HCT116 (cell line): Measurements from ENCODE around the gene KAT6B. TPM values are rescaled to one million over a fixed set of nuclear protein-coding genes. Genes with fewer than 3 reads are reported as not detected.

Experiments
- ATAC-seq: fragments of 200-7000 bp; cut with Tn5 transposase; 2 replicates; pipeline ENCODE4 v1.9.1; 2020; ENCODE audit warnings: mild to moderate bottlenecking, moderate library complexity
- BruUV-seq: library from RNA; stranded (reverse); fragments of 400-500 nt; replicated peaks from 2 replicates; lab custom pipeline; 2021; lab: Mats Ljungman, UMichigan
- CTCF ChIA-PET: fragments of 300-600 bp; sonication (Branson Sonifier 250); formaldehyde crosslinking; loops from one replicate; lab custom pipeline; 2021; ENCODE audit warnings: antibody characterized with exemption; lab: Charles Lee
- POLR2A ChIA-PET: fragments of 300-600, 350-600 bp; sonication (Branson Sonifier 250); formaldehyde crosslinking; loops from one replicate; lab custom pipeline; 2021; ENCODE audit warnings: antibody characterized with exemption; lab: Charles Lee
- RAD21 ChIA-PET, 2 experiments: fragments of 300-600 bp; sonication (Branson Sonifier 250); formaldehyde crosslinking; loops; one replicate each; lab custom pipeline; 2023; ENCODE audit warnings: low total read pairs in 2 of 2; ENCODE audit not compliant: uncharacterized antibody in 2 of 2, unreplicated experiment in 2 of 2, low non-redundant PET in 1 of 2; lab: Charles Lee
- DNase-seq: peaks from one replicate; pipeline ENCODE4 v3.0.0-alpha.2; 2010; ENCODE audit warnings: low read depth, low spot score
- H2AFZ ChIP-seq: fragments of 200-600 bp; shearing (Covaris generic), sonication (generic); 2 replicates; pipeline ENCODE4 v1.6.1; 2017; ENCODE audit warnings: low read depth, mixed run types, mixed read lengths, antibody characterized with exemption, low read length; ENCODE audit not compliant: poor library complexity, severe bottlenecking
- H3K27ac ChIP-seq: 2 replicates; pipeline ENCODE4 v1.5.1; 2012; ENCODE audit warnings: low read depth, low read length
- H3K27me3 ChIP-seq: fragments of 200-600 bp; sonication (generic); 2 replicates; pipeline ENCODE4 v1.6.1; 2016; ENCODE audit warnings: mixed run types, low read length, mixed read lengths; ENCODE audit not compliant: insufficient read depth
- H3K36me3 ChIP-seq, 2 experiments: fragments of 200-500 bp in 1 of 2; fragments of 200-600 bp in 1 of 2; sonication (Bioruptor generic) in 1 of 2; sonication (generic) in 1 of 2; 2 replicates each; pipeline versions ENCODE4 v1.5.1 to v1.6.1; 2014 to 2016; ENCODE audit warnings: low read length in 2 of 2, inconsistent platforms in 1 of 2, mixed read lengths in 1 of 2, mixed run types in 1 of 2; ENCODE audit not compliant: insufficient read depth in 2 of 2, control insufficient read depth in 1 of 2
- H3K4me1 ChIP-seq, 2 experiments: fragments of 200-600 bp in 1 of 2; sonication (generic) in 1 of 2; 2 replicates each; pipeline versions ENCODE4 v1.5.1 to v1.6.1; 2012 to 2017; ENCODE audit warnings: low read length in 2 of 2, inconsistent platforms in 1 of 2, mild to moderate bottlenecking in 1 of 2, mixed read lengths in 1 of 2, mixed run types in 1 of 2, moderate library complexity in 1 of 2; ENCODE audit not compliant: insufficient read depth in 2 of 2, control insufficient read depth in 1 of 2
- H3K4me2 ChIP-seq: fragments of 200-600 bp; sonication (generic); 2 replicates; pipeline ENCODE4 v1.6.1; 2017; ENCODE audit warnings: mixed run types, low read length, mixed read lengths
- H3K4me3 ChIP-seq, 2 experiments: fragments of 200-600 bp in 1 of 2; sonication (generic) in 1 of 2; replicated peaks in 1 of 2; 2 replicates each; pipeline ENCODE4 v1.5.1; 2011 to 2016; ENCODE audit warnings: low read length in 2 of 2, control low read depth in 1 of 2, low read depth in 1 of 2, mild to moderate bottlenecking in 1 of 2, mixed read lengths in 1 of 2, mixed run types in 1 of 2
- H3K79me2 ChIP-seq: fragments of 200-600 bp; sonication (generic); 2 replicates; pipeline ENCODE4 v1.6.1; 2017; ENCODE audit warnings: mild to moderate bottlenecking, mixed run types, low read length, moderate library complexity, mixed read lengths; ENCODE audit not compliant: insufficient read depth
- H3K9ac ChIP-seq: fragments of 200-600 bp; sonication (generic); 2 replicates; pipeline ENCODE4 v1.6.1; 2016; ENCODE audit warnings: low read length, mixed read lengths
- H3K9me2 ChIP-seq: fragments of 200-600 bp; sonication (generic), shearing (Covaris generic); 2 replicates; pipeline ENCODE4 v1.6.1; 2017; ENCODE audit warnings: mixed run types, mild to moderate bottlenecking, moderate library complexity; ENCODE audit not compliant: insufficient read depth
- H3K9me3 ChIP-seq, 2 experiments: fragments of 200-500 bp in 1 of 2; fragments of 200-600 bp in 1 of 2; sonication (Bioruptor generic) in 1 of 2; sonication (generic) in 1 of 2; 2 replicates each; pipeline ENCODE4 v1.6.1; 2014 to 2017; ENCODE audit warnings: low read length in 2 of 2, mixed read lengths in 2 of 2, inconsistent platforms in 1 of 2, low read depth in 1 of 2, mild to moderate bottlenecking in 1 of 2, mixed run types in 1 of 2, moderate library complexity in 1 of 2; ENCODE audit not compliant: control insufficient read depth in 1 of 2, insufficient read depth in 1 of 2
- H4K20me1 ChIP-seq: fragments of 200-600 bp; sonication (generic), shearing (Covaris generic); 2 replicates; pipeline ENCODE4 v1.6.1; 2017; ENCODE audit warnings: mixed run types, mild to moderate bottlenecking, moderate library complexity; ENCODE audit not compliant: insufficient read depth
- CBX3 ChIP-seq: IDR thresholded peaks from 2 replicates; pipeline ENCODE4 v1.6.1; 2012; ENCODE audit warnings: low read depth
- ELF1 ChIP-seq: IDR thresholded peaks from 2 replicates; pipeline ENCODE4 v1.6.1; 2012; ENCODE audit warnings: low read depth, borderline replicate concordance
- EZH2 ChIP-seq: fragments of 200-600 bp; sonication (generic); IDR thresholded peaks from 2 replicates; pipeline ENCODE4 v1.6.1; 2017; ENCODE audit warnings: antibody characterized with exemption, mixed run types
- FOSL1 ChIP-seq: IDR thresholded peaks from 2 replicates; pipeline ENCODE4 v1.6.1; 2012; ENCODE audit warnings: low read depth
- JUND ChIP-seq: IDR thresholded peaks from 2 replicates; pipeline ENCODE4 v1.6.1; 2012
- POLR2AphosphoS5 ChIP-seq: IDR thresholded peaks from 2 replicates; pipeline ENCODE4 v1.6.1; 2011; ENCODE audit warnings: mild to moderate bottlenecking, low read depth, low read length, moderate library complexity
- RAD21 ChIP-seq: IDR thresholded peaks from 2 replicates; pipeline ENCODE4 v1.6.1; 2012; ENCODE audit warnings: low read depth, mild to moderate bottlenecking
- SIN3A ChIP-seq: IDR thresholded peaks from 2 replicates; pipeline ENCODE4 v1.6.1; 2012; ENCODE audit warnings: low read depth
- SP1 ChIP-seq: IDR thresholded peaks from 2 replicates; pipeline ENCODE4 v1.6.1; 2012; ENCODE audit warnings: low read depth
- SRF ChIP-seq: IDR thresholded peaks from 2 replicates; pipeline ENCODE4 v1.6.1; 2012; ENCODE audit warnings: low read depth
- TCF7L2 ChIP-seq: IDR thresholded peaks from 2 replicates; pipeline ENCODE4 v1.7.0; 2011; ENCODE audit warnings: borderline replicate concordance, inconsistent platforms; ENCODE audit not compliant: insufficient read depth, insufficient read length; ENCODE audit errors: extremely low read depth
- YY1 ChIP-seq: IDR thresholded peaks from 2 replicates; pipeline ENCODE4 v1.6.1; 2011; ENCODE audit warnings: low read length, low read depth, moderate library complexity, mild to moderate bottlenecking; ENCODE audit not compliant: insufficient replicate concordance; ENCODE audit errors: extremely low read depth
- ZNF274 ChIP-seq: fragments of 200-500 bp; sonication (Bioruptor generic); IDR thresholded peaks from 2 replicates; pipeline ENCODE4 v1.6.1; 2014; ENCODE audit warnings: mild to moderate bottlenecking, low read depth, low read length, inconsistent platforms
- intact Hi-C: fragments of 100-400 bp; cut with micrococcal nuclease; formaldehyde crosslinking; loops from 2 replicates; pipeline ENCODE4 v1.10.0; 2022
- total RNA-seq: library from RNA; stranded (reverse); gene quantifications from one replicate; pipeline ENCODE4 v1.2.1, GENCODE V29; 2021; ENCODE audit not compliant: unreplicated experiment
- TF ChIP-seq, protein P1 (sequence below): IDR thresholded peaks from 2 replicates; pipeline ENCODE4 v1.6.1; 2012
- TF ChIP-seq, protein P2 (sequence below): IDR thresholded peaks from 2 replicates; pipeline ENCODE4 v1.6.1; 2012
- TF ChIP-seq, protein P3 (sequence below): IDR thresholded peaks from 2 replicates; pipeline ENCODE4 v1.6.1; 2011; ENCODE audit warnings: mild to moderate bottlenecking, low read length, moderate library complexity; ENCODE audit not compliant: insufficient replicate concordance; ENCODE audit errors: extremely low read depth
- TF ChIP-seq, protein P4 (sequence below), 3 experiments: fragments of 200-600 bp in 1 of 3; sonication (generic) in 1 of 3; IDR thresholded peaks in 2 of 3; conservative IDR thresholded peaks in 1 of 3; 2 replicates each; pipeline ENCODE4 v1.5.1; 2012 to 2017; ENCODE audit warnings: low read depth in 2 of 3, low read length in 2 of 3, antibody characterized with exemption in 1 of 3, borderline replicate concordance in 1 of 3, control low read depth in 1 of 3, mild to moderate bottlenecking in 1 of 3, mixed read lengths in 1 of 3, mixed run types in 1 of 3, moderate library complexity in 1 of 3; ENCODE audit not compliant: insufficient read depth in 1 of 3

KAT6B gene
- total RNA-seq, 1 experiment from 2014 or later = 17.8 TPM

DNA sequence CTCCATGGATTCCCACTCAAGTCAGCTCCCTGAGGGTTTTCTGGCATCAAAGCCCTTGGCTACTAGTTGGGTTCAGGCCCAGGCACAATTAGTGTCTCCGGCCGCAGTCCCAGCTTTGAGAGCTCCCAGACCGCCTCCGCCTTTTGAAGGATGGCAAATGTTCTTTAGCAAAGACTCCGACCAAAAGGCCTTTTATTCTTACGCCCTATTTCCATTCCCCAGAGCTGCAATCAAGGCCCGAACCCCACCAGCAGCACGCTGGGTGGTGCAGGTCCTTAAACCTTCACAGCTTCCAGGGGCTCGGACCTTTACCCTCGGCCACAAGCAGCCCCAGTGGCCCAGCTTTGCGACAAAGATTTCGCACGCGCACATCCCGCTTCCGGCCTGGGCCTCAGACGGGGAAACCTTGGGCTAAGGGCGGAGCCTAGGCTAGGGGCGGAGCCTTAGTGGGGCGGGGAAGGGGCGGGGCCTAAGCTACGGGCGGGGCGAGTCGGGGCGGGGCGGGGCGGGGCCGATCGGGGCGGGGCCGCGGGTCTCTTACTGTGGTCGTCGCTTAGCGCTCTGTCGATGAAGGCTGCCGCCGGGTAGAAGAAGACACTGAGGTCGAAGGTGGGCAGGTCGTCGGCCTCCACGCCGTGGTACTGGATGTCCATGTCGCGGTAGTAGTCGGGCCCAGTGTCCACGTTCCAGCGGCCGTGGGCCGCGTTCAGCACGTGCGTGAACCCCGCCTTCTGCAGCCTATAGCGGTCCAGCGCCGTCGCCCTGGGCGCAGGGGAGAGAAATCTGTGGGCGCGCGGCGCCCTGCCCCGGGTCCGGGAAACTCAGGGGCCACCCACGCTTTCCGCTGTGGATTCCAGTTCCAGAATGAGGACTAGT is 217.1 kb downstream of the KAT6B start (continued):
- TF ChIP-seq, protein P1, sequence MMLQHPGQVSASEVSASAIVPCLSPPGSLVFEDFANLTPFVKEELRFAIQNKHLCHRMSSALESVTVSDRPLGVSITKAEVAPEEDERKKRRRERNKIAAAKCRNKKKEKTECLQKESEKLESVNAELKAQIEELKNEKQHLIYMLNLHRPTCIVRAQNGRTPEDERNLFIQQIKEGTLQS = no peak
- no peak for TF ChIP-seq SRF
- TF ChIP-seq RAD21 = no peak
- no peak for TF ChIP-seq ZNF274
- no peak for TF ChIP-seq TCF7L2

DNA sequence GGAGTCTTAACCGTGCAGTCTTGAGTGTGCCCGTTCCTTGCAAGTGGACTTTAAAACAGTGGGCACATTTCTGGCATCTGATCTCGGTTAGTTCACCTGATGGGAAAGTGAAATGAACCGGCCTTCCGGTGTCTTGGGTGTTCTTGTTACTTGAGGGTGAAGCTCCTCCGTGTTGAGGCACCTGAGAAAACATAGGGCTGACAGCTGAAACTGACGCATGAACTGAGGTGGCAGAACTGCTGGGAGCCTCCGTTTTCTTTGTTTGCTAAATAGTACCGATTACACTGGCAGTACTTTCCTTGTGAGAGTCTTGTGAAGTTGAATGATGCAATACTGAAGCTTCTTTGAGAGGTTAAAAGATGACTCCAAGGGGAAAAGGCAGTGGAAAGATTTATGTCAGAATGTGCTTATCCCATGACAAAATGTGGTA is 222.3 kb downstream of the KAT6B start:
- intact Hi-C loops = no loop called here
- Histone ChIP-seq H3K9me3 (no peaks in the 10 kb centered on the region), H3K4me2 (no peak overlapping the region), H2AFZ (no peak overlapping the region), H3K4me3 (no peak overlapping the region), H3K27ac (no peak overlapping the region), H3K79me2 (no peaks in the 10 kb centered on the region), H3K9me2 (no peaks in the 10 kb centered on the region), H3K36me3 (no peaks in the 10 kb centered on the region), H4K20me1 (no peaks in the 10 kb centered on the region), H3K9ac (no peak overlapping the region), H3K4me1 (no peaks in the 10 kb centered on the region), H3K27me3 (no peaks in the 10 kb centered on the region)
- no TSS peak for BruUV-seq
- POLR2A ChIA-PET = no interaction called here
- RAD21 ChIA-PET = no interaction called here
- CTCF ChIA-PET = no interaction called here
- TF ChIP-seq CBX3 (no peak), EZH2 (no peak), FOSL1 (no peak), RAD21 (no peak), YY1 (no peak), SIN3A (no peak), POLR2AphosphoS5 (no peak), JUND (no peak), SP1 (no peak), ZNF274 (no peak), ELF1 (no peak)
- TF ChIP-seq, protein P2, sequence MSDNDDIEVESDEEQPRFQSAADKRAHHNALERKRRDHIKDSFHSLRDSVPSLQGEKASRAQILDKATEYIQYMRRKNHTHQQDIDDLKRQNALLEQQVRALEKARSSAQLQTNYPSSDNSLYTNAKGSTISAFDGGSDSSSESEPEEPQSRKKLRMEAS = no peak
- TF ChIP-seq, protein P3, sequence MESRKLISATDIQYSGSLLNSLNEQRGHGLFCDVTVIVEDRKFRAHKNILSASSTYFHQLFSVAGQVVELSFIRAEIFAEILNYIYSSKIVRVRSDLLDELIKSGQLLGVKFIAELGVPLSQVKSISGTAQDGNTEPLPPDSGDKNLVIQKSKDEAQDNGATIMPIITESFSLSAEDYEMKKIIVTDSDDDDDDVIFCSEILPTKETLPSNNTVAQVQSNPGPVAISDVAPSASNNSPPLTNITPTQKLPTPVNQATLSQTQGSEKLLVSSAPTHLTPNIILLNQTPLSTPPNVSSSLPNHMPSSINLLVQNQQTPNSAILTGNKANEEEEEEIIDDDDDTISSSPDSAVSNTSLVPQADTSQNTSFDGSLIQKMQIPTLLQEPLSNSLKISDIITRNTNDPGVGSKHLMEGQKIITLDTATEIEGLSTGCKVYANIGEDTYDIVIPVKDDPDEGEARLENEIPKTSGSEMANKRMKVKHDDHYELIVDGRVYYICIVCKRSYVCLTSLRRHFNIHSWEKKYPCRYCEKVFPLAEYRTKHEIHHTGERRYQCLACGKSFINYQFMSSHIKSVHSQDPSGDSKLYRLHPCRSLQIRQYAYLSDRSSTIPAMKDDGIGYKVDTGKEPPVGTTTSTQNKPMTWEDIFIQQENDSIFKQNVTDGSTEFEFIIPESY = no peak
- TF ChIP-seq, protein P4, sequence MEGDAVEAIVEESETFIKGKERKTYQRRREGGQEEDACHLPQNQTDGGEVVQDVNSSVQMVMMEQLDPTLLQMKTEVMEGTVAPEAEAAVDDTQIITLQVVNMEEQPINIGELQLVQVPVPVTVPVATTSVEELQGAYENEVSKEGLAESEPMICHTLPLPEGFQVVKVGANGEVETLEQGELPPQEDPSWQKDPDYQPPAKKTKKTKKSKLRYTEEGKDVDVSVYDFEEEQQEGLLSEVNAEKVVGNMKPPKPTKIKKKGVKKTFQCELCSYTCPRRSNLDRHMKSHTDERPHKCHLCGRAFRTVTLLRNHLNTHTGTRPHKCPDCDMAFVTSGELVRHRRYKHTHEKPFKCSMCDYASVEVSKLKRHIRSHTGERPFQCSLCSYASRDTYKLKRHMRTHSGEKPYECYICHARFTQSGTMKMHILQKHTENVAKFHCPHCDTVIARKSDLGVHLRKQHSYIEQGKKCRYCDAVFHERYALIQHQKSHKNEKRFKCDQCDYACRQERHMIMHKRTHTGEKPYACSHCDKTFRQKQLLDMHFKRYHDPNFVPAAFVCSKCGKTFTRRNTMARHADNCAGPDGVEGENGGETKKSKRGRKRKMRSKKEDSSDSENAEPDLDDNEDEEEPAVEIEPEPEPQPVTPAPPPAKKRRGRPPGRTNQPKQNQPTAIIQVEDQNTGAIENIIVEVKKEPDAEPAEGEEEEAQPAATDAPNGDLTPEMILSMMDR (IDR thresholded peaks at IDR 0.05 in 2 of 3, conservative IDR thresholded peaks at IDR 0.05 in 1 of 3; ENCODE audit: borderline replicate concordance in 1 of 3, insufficient read depth in 1 of 3, low read depth in 2 of 3, low read length in 2 of 3) = no peak
- ATAC-seq = no peak
- no peak for DNase-seq
